ENCODE measurements around the gene HNRNPM. TPM values are rescaled to one million over a fixed set of nuclear protein-coding genes. Genes with fewer than 3 reads are reported as not detected.

The HNRNPM gene
- total RNA-seq, 1 experiment from 2014 or later = 468 TPM

DNA sequence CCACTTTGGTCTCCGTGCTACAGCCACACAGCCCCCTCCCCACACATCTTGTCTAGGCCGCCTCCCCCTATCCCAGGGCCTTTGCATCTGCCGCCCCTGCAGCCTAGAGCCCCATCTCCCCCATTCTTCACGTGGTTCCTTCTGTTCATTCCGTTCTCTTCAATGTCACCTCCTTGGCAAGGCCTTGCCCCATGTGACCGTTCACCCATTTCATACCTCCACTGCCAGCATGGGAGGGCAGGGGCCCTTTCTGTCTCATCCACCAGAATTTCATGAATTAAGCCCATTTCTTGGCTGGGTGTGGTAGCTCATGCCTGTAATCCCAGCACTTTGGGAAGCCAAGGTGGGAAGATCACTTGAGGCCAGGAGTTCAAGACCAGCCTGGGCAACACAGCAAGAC lies 15.7 kb upstream of the HNRNPM start:
- DNase-seq = no peak
- no peak overlapping the region for H2BK15ac ChIP-seq (ENCODE audit: low read depth, low read length)
- H3K27me3 ChIP-seq (ENCODE audit: insufficient read depth, low read length) = no peaks in the 10 kb centered on the region
- H2AFZ ChIP-seq (ENCODE audit: low read length) = no peak overlapping the region
- WGBS (ENCODE audit: extremely low coverage, insufficient read length, low lambda C conversion rate) = no CpG with 5 or more reads among the region's 6 CpGs
- no peak overlapping the region for H3K56ac ChIP-seq (ENCODE audit: insufficient read length, low read depth, low read length)
- no peaks in the 10 kb centered on the region for H3K79me1 ChIP-seq (ENCODE audit: insufficient read depth, low read depth, low read length, poor library complexity, severe bottlenecking)
- H3K18ac ChIP-seq (ENCODE audit: insufficient read length, low read depth, low read length) = no peak overlapping the region
- no peak overlapping the region for H4K5ac ChIP-seq (ENCODE audit: insufficient read length, low read depth, low read length)
- no peak overlapping the region for H2AK5ac ChIP-seq (ENCODE audit: insufficient read length, low read length)
- no peaks in the 10 kb centered on the region for H4K20me1 ChIP-seq (ENCODE audit: control insufficient read depth, insufficient read depth, insufficient read length)
- no peaks in the 10 kb centered on the region for H3K4me1 ChIP-seq (ENCODE audit: insufficient read depth, low read length)
- H3K23ac ChIP-seq (ENCODE audit: insufficient read length, low read depth, low read length) = no peak overlapping the region
- no peak overlapping the region for H2BK20ac ChIP-seq (ENCODE audit: low read depth, low read length, poor library complexity, severe bottlenecking)
- no peak for TF ChIP-seq CTCF (conservative IDR thresholded peaks at IDR 0.05)
- Mint-ChIP-seq H3K4me1 (peaks cover 0 to 1% of the 10 kb centered on the region in 2 experiments; a peak in 1 of 4 replicates), H3K27ac (no peak overlapping the region; a peak in 1 of 7 replicates), H3K36me3 (ENCODE audit: insufficient read depth in 1 of 3, low read depth in 3 of 3) (peaks cover 4 to 7% (median 7%) of the 10 kb centered on the region in 3 experiments; a peak in 6 of 7 replicates), H3K4me3 (no peak overlapping the region), H3K9me3 (no peaks in the 10 kb centered on the region; a peak in 1 of 5 replicates), H3K27me3 (ENCODE audit: low read depth) (no peaks in the 10 kb centered on the region)
- no peak overlapping the region for H3T11ph ChIP-seq (ENCODE audit: low read length)
- no peak overlapping the region for H2BK5ac ChIP-seq (ENCODE audit: insufficient read length, low read length)
- no peak overlapping the region for H4K8ac ChIP-seq (replicated peaks; ENCODE audit: insufficient read length, low read depth, low read length)
- no peak overlapping the region for H2BK12ac ChIP-seq (ENCODE audit: insufficient read length, low read depth, low read length)
- H3K27ac ChIP-seq (ENCODE audit: insufficient read length, low read depth, low read length) = no peak overlapping the region
- H3K9ac ChIP-seq (ENCODE audit: extremely low read depth, insufficient read length, low read length) = no peak overlapping the region
- H3K79me2 ChIP-seq (ENCODE audit: insufficient read depth, low read length) = no peaks in the 10 kb centered on the region
- no peak overlapping the region for H3K14ac ChIP-seq (ENCODE audit: insufficient read depth, low read length)
- no peak overlapping the region for H2BK120ac ChIP-seq (ENCODE audit: low read depth, low read length, poor library complexity, severe bottlenecking)
- H3K4me2 ChIP-seq (ENCODE audit: insufficient read depth, insufficient read length, low read length) = no peak overlapping the region
- no peaks in the 10 kb centered on the region for H3K23me2 ChIP-seq (ENCODE audit: insufficient read length, low read depth, low read length, poor library complexity, severe bottlenecking)
- H3K9me3 ChIP-seq (ENCODE audit: control insufficient read depth, low read depth, low read length) = no peaks in the 10 kb centered on the region
- H3K4ac ChIP-seq (ENCODE audit: low read depth, low read length) = no peak overlapping the region
- H4K91ac ChIP-seq (ENCODE audit: insufficient read length, low read depth, low read length) = no peak overlapping the region

All from H9 (cell line).